KOPT-K1 (cell line): ENCODE results near the gene HRH2.

Experiments
- H3K27ac ChIP-seq: fragments of 200-600 bp; sonication (generic); 2 replicates; pipeline ENCODE4 v1.5.1; 2016; ENCODE audit warnings: antibody characterized with exemption, mild to moderate bottlenecking, low read depth, low read length; ENCODE audit not compliant: poor library complexity, severe bottlenecking
- H3K36me3 ChIP-seq: fragments of 200-600 bp; sonication (generic); 2 replicates; pipeline ENCODE4 v1.5.1; 2017; ENCODE audit warnings: antibody characterized with exemption, mild to moderate bottlenecking, low read length, moderate library complexity; ENCODE audit not compliant: insufficient read depth
- H3K9me3 ChIP-seq: fragments of 200-600 bp; sonication (generic); 2 replicates; pipeline ENCODE4 v1.5.1; 2017; ENCODE audit warnings: antibody characterized with exemption, low read length, mild to moderate bottlenecking; ENCODE audit not compliant: insufficient read depth, poor library complexity, severe bottlenecking

HRH2 gene

GRCh38 chr5:175738126-175738525, 80.3 kb downstream of the HRH2 start:
- H3K9me3 ChIP-seq, result no peaks in the 10 kb centered on the region
- no peak overlapping the region for H3K27ac ChIP-seq
- H3K36me3 ChIP-seq, result no peaks in the 10 kb centered on the region

GRCh38 chr5:175738602-175739133, 80.8 kb downstream of the HRH2 start:
- Histone ChIP-seq H3K27ac (no peak overlapping the region), H3K36me3 (no peaks in the 10 kb centered on the region), H3K9me3 (no peaks in the 10 kb centered on the region)

GRCh38 chr5:175740014-175740413, 82.1 kb downstream of the HRH2 start:
- no peak overlapping the region for H3K27ac ChIP-seq
- H3K9me3 ChIP-seq, result no peaks in the 10 kb centered on the region
- H3K36me3 ChIP-seq, result no peaks in the 10 kb centered on the region

GRCh38 chr5:175741556-175741955, 83.7 kb downstream of the HRH2 start:
- H3K27ac ChIP-seq, result no peak overlapping the region
- no peaks in the 10 kb centered on the region for H3K36me3 ChIP-seq
- no peaks in the 10 kb centered on the region for H3K9me3 ChIP-seq

DNA sequence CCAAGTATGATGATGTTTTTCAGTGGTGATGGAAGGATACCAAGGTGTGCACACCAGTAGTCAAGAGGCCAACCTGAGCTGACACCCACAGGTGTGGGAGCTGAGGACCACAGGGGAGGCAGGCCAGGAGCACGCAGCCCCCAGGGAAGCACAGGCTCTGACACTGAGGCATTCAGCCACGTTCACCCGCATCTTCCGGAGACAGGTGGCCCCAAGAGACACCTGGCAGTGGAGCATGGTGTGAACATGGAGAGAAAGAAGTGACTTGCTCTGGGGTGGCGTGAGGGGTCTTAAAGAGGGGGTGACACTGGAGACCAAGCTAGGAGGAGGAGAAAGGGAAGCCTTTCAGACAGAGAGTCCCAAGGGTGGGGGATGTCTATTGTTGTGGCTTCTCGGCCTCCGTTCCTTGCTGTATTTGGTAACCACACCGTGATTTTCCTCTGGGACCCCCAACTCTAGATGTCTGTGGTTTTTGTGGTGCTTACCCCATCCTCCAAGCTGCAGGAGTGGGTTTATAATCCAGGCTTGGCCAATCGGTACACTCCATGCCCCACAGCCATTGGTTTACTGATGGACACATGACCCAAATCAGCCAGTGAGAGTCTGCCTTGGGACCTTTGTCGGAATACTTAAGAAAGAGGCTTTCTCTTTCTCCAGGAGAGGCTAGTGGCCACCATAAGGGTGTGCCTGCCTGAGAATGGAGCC, 84.6 kb downstream of the HRH2 start:
- H3K27ac ChIP-seq, result no peak overlapping the region
- no peaks in the 10 kb centered on the region for H3K36me3 ChIP-seq
- no peaks in the 10 kb centered on the region for H3K9me3 ChIP-seq

DNA sequence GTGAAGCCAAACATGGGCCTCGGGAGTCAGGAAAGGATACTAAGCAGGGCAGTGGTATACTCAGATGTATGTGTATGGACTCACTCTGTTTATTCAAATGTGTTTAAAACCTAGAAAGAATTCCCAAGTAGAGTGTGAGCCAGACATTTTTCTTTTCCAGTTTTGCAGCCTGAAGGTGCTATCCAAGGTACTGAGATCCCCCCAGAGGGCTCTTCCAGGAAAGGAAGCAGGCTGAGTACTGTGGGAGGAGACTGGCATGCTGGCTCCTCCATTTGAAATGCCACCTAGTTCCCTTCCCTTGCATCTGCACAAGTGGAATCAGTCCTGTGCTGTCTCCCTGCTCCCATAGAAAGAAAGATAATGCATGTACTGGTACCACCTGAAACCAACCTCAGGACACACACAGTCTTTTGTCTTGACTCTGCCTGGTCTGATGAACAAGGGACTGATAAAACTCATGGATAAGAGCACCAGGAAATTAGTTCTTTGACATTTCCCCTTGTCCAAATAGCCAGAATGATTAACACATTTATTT, 85.9 kb downstream of the HRH2 start:
- Histone ChIP-seq H3K27ac (no peak overlapping the region), H3K36me3 (no peaks in the 10 kb centered on the region), H3K9me3 (no peaks in the 10 kb centered on the region)

GRCh38 chr5:175745210-175745609, 87.3 kb downstream of the HRH2 start:
- Histone ChIP-seq H3K9me3 (no peaks in the 10 kb centered on the region), H3K36me3 (no peaks in the 10 kb centered on the region)

DNA sequence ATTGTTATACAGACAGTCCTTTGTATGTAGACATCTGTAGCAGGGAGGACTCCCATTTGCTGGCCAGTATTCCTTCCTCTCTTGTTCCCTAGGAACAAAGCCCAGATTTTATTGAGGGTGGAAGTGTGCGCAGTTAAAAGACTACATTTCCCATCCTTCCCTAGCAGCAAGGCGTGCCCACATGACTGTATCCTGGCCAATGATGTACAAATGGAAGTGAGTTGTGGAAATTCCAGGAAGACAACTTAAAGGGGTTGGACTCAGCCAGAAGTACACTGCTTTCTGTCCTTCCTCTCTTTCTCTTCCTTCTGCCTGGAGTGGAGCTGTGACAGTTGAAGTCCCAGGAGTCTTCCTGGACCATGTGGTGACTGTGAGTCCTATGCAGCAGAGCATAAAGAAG, 89.0 kb downstream of the HRH2 start:
- H3K27ac ChIP-seq, result no peak overlapping the region

More at GRCh38 chr5:175745210-175745609, 87.3 kb downstream of the HRH2 start:
- H3K27ac ChIP-seq, result no peak overlapping the region

GRCh38 chr5:175747539-175748060, 89.7 kb downstream of the HRH2 start:
- no peaks in the 10 kb centered on the region for H3K9me3 ChIP-seq
- H3K27ac ChIP-seq, result no peak overlapping the region
- no peaks in the 10 kb centered on the region for H3K36me3 ChIP-seq

More for the DNA sequence above, 89.0 kb downstream of the HRH2 start:
- Histone ChIP-seq H3K9me3 (no peaks in the 10 kb centered on the region), H3K36me3 (no peaks in the 10 kb centered on the region)

DNA sequence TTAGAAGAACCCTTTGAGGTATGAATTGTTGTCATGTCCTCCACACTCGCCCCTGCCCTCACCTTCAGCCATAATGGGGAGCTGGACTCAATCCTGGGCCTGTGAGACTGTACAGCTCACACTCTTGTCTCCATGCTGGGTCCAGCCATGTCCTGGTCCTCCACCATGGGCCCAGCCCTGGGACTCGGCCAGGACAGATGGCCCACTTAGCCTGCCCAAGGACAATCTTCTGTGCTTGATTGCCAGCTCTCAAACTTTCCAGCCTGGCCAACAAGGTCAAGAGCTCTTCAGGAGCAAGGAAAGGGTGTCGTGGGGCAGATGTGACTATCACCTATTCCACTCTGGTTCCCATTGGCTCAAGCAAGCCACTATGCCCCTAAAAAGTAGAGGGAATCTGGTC, 90.8 kb downstream of the HRH2 start:
- Histone ChIP-seq H3K9me3 (no peaks in the 10 kb centered on the region), H3K27ac (no peak overlapping the region), H3K36me3 (no peaks in the 10 kb centered on the region)

DNA sequence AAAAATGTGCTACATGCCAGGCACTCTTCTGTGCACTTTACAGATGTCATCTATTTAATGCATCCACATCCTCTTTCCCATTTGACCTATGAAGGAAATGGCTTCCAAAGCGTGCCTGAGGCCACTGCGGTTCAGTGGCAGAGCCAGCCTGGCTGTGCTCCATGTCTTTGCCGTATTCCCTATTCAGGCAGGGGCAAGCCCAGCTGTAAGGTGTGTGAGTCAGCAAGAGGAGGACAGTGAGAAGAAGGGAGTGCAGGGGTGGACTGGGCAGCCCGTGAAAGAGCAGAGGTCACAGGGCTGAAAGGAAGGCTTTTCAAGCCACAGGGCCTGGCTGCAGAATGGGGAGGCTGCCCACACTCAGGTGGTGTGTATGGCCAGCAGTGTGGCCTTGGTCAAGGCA, 91.7 kb downstream of the HRH2 start:
- H3K27ac ChIP-seq, result no peak overlapping the region
- no peaks in the 10 kb centered on the region for H3K9me3 ChIP-seq
- H3K36me3 ChIP-seq, result no peaks in the 10 kb centered on the region

DNA sequence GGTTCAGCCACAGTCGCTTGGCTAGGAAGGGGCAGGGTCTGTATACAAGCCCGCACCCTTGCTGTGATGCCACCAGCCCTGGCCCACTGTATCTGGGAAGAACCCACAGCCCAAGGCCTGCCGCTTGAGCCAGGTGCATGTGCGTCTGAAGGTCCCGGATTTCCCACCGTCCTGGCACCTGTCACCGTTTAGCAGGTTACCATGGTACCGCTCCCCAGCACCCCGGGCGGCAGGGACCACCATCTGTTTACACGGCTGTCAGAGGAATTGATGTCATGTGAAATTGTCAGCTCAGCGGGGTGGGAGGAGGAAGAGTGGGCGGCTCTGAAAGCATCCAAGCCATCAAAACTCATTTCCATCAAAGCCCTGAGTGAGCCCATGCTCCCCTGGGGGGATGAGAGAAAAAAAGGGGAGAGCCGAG, 92.7 kb downstream of the HRH2 start:
- no peaks in the 10 kb centered on the region for H3K36me3 ChIP-seq
- no peaks in the 10 kb centered on the region for H3K9me3 ChIP-seq
- H3K27ac ChIP-seq, result no peak overlapping the region

DNA sequence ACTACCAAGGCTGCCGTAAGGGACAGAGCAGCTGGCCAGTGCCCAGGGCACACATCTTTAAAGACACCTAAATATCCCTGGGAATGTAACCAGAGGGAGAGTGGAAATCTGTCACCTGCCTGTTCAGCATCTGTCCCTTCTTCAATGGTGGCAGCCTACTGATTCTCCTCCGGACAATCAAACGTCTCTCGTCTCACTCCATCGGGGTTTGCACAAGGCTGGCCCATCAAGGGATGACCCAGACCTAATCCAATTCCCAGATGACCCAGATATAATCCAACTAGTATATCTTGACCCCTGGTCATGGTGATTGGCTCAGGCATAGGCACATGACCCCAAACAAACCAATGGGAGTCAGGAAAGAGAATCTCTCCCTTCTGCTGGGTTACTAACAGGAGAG, 93.5 kb downstream of the HRH2 start:
- H3K9me3 ChIP-seq, result no peaks in the 10 kb centered on the region
- H3K27ac ChIP-seq, result no peak overlapping the region
- no peaks in the 10 kb centered on the region for H3K36me3 ChIP-seq

DNA sequence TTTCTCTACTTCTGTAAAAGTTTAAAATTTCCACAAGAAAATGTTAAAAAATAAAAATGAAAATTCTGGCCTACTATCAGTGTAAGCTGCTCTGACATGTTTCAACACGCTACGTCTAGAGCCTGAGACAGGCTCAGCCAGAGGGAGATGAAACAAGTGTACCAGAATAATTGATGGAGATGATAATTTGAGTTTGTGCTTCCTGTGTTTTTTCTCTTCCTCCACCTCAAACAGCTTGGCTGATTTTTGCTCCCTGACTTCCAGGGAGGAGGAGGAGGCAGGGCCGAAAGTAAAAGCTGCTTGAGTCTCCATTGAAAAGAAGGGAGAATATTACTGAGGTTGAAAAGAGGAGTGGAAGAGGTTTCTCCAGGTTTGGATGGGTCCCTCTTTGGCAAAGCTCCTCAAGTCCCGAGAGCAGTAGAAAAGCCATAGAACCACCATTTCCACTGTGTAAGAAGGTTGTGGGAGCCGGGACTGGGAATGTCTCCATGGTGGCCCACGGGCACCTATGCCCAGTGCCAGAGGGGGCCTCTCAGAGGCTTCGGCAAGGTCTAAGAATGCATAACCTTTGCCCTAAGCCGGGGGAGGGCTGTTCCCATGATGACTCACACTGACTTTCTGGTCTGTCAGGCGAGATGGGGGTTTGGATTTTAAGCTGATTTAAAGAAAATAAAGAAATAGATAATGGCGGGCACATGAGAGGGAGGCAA, 95.1 kb downstream of the HRH2 start:
- no peak overlapping the region for H3K27ac ChIP-seq
- no peaks in the 10 kb centered on the region for H3K36me3 ChIP-seq
- H3K9me3 ChIP-seq, result no peaks in the 10 kb centered on the region
